HK-2 (cell line): ENCODE data around the gene HPX.

Experiments
- DNase-seq: peaks from one replicate; pipeline ENCODE4 v3.0.0-alpha.2; 2018; ENCODE audit not compliant: unreplicated experiment

Gene HPX

DNA sequence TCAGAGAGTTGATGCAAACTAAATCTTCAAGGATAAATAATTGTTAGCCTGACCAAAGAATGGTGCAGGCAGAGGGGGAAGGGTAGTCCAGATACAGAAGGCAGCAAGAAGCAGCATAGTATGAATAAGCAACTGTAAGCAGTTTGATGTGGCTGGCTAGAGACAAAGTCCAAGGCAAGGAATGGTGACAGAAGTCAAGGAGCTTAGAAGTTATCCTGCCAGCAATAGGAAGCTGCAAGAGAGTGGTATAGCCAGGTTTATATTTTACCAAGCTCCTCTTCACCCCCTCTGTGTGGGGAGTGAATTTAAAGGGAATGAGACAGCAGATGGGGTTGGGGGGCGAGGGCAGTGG, 18.3 kb upstream of the HPX start:
- DNase-seq, result no peak

- DNase-seq, result no peak
Measured at GRCh38 chr11:6458352-6459098, 17.7 kb upstream of the HPX start.

- DNase-seq, result no peak
Measured at GRCh38 chr11:6457581-6458320, 17.0 kb upstream of the HPX start.

DNA sequence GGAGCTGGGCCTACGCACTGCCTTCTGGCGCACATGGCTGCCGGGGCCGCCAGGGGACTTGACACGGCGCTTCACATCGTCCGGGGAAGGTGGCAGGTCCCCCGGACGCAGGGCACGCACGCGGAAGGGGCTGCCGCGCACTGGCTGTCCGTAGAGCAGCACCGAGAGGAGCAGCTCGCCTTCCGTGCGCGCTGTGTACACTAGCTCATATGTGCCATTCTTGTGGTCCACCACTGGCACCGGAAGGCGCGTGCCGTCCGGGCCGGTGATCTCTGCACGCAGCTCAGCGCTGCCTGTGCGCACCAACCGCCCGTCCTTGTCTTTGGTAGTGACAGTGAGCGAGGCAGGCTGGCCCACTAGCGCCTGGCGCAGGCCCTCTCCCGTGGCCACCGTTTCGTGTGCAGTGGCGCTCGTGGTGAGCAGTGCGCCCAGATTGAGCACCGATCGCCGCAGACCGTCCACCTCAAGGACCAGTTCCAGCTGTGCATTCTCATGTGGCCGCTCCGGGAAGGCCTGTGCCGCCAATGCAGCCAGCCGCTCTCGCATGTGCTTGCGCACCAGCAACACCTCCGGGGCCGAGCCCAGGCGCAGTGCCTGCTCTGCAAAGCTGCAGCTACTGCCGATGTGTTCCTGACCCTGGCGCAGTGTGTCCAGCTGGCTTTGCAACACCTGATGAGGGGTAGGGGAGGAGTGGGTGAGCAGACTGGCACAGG, 15.7 kb upstream of the HPX start:
- no peak for DNase-seq

- DNase-seq, result no peak
Measured at GRCh38 chr11:6455070-6455469, 14.3 kb upstream of the HPX start.

DNA sequence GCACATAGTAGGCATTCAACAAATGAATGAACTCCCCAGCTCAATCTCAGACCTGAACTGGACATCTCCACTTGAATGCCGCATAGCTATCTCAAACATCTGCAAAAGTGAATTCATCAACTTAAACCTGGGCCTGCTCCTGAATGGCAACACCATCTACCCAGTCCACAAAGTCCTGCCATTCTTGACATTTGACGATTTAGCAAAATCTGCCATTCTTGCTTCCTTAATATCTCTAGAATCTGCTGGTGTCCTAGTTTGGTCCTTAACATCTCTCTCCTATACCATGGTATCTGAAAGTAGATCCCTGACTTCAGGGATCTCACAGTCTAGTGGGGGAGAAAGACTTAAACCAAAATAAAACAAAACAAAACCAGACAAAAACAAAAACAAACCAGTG, 12.4 kb upstream of the HPX start:
- DNase-seq, result no peak

GRCh38 chr11:6452219-6452618, 11.4 kb upstream of the HPX start:
- DNase-seq, result no peak

DNA sequence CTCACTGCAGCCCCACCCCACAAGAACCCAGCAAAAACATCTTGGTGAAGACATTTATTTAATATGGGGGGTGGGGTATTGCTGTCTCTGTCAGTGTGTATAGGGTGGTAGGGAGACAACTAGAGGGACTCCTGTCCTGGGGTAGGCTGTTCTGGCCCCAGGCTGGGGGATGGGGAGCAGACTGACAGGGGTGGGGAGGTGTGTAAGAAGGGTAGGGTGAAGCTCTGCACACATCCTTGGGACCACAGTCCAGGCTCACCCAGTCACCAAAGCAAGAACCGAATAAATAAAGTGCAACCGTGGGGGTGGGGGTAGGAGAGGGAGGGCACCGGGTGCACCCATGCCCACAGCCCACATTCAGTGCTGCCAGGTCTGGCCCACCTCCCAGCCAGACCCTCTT, 7.8 kb upstream of the HPX start:
- no peak for DNase-seq

GRCh38 chr11:6443269-6444003, 2.6 kb upstream of the HPX start:
- DNase-seq, result peak; percentile 20

- no peak for DNase-seq
Measured at GRCh38 chr11:6442441-6442840, 1.7 kb upstream of the HPX start.

GRCh38 chr11:6438979-6439571, 1.7 kb downstream of the HPX start:
- DNase-seq, result peak; percentile 17

DNA sequence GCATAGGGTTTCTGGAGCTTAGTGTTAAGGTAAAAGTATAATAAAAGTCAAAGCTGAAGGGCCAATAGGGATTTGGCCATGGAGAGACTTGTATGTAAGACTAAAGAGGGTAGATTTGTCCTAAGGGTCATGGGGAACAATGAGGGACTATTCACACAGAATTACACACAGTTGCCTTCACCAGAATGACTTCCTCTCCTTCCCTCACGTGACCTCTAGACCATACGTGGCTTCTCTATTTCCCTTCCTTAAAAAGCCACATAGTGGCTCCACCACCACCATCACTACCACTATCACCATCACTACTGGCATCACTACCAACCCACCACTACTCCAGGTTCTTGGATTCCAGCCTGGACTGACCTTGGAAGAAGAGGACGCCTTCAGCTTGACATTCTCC, 2.8 kb downstream of the HPX start:
- no peak for DNase-seq

GRCh38 chr11:6437423-6437822, 3.4 kb downstream of the HPX start:
- DNase-seq, result no peak

- no peak for DNase-seq
Measured at GRCh38 chr11:6433998-6434660, 6.7 kb downstream of the HPX start.

GRCh38 chr11:6431861-6432260, 8.9 kb downstream of the HPX start:
- peak; percentile 61 for DNase-seq

- no peak for DNase-seq
Measured at GRCh38 chr11:6427516-6427915, 13.3 kb downstream of the HPX start.

GRCh38 chr11:6420677-6421076, 20.1 kb downstream of the HPX start:
- no peak for DNase-seq

DNA sequence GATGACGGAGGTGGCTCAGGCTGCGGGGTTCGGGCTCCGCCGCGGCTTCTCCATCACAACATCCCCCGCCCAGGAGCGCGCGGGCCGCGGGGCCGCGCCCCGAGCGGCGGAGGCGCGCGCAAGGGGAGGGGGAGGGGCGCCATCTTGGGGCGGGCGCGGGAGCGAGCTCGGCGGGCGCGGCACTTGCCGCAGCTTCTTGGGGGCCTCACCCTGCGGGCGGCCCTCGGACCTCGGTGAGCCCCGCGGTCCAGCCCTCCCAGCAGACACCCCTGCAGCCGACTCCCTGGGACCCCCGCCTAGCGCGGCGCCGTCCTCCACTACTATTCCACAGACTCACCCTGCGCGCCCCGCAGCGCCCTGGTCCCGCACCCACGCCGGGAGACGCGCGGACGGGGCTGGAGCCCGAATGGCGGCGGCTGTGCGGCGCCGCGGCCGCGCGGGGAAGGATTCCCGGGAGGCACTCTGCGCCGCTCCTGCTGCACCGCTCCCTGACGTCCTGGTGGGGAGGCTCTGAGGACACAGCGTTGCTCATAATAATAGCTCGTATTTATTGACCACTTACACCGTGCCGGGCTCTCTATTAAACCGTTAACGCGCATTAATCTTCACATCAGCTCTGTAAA, 21.7 kb downstream of the HPX start, which contains the start of gene APBB1:
Gene APBB1 (minus strand): TSS at position 86 of the 623 bp plus-strand sequence. CDS start 7,747 bp downstream, outside the sequence.
- DNase-seq, result peak; percentile 7

DNA sequence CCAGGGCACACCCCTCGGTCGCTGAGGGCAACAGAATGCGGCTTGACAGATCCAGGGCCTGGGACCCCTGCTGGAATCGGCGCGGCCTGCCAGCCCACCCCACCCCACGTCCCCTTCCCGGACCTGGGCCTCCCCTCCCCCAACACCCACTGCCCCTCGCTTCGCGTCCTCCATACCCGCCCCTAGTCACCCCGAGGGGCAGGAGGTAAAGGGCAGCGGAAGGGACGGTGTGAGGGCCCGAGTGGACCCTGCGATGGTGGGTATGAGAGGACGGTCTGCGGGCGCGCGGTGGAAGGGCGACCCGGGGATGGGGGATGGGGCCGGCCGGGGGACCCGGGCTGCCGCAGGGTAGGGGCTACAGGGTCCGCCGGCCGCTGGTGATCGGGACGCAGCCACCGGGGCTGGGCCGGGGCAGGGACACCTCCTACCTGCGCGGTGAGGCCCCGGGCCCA, 22.2 kb downstream of the HPX start:
- no peak for DNase-seq

- no peak for DNase-seq
Measured at GRCh38 chr11:6417907-6418556, 22.8 kb downstream of the HPX start.
